ENCODE measurements around the gene CDT1.
"Not testable (repeated sequence)": the region's sequence is repeated elsewhere in the genome, so short reads cannot be mapped to it uniquely, and the experiment has no call there.

CDT1 gene

GRCh38 chr16:88818575-88818874, 14.9 kb downstream of the CDT1 start:
- DNase-seq (ENCODE audit: extremely low read depth, low read depth) = no peak
- TF ChIP-seq CTCF (IDR thresholded peaks at IDR 0.05; ENCODE audit: low read depth, low read length) = no peak

- DNase-seq (ENCODE audit: extremely low read depth, low read depth) = no peak
- no peak for TF ChIP-seq CTCF (IDR thresholded peaks at IDR 0.05; ENCODE audit: low read depth, low read length)
Observed at GRCh38 chr16:88819126-88819525, 15.5 kb downstream of the CDT1 start.

DNA sequence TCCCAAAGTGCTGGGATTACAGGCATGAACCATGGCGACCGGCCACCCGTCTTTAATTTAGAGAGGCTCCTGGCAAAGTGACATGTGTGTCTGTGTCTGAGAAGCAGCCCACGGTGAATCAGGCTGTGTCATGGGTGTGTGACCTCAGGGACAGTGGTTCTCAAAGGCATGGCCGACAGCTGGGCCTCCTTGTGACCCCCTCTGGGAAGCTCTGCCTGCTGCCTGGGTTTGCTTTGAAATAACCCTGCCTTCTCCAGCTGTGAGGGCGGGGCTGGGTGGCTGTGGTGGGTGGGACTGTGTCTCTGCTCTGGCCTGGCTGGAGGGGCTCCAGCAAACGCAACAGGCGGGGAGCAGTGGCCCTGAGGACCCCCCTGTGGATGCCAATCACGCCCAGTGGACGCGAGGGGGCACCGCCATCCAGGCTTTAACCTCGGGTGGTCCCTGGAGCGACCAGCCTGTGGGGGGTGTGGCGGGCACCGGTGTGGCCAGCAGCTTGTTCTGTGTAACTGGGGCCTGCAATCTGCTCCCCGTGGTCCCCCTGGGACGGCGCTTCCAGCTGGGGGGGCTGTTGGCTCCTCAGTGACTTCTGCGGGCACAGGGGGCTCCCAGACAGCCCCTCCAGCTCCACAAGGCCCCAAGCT, 16.9 kb downstream of the CDT1 start:
- no peak for DNase-seq (ENCODE audit: extremely low read depth, low read depth)
- TF ChIP-seq CTCF (IDR thresholded peaks at IDR 0.05; ENCODE audit: low read depth, low read length) = no peak

DNA sequence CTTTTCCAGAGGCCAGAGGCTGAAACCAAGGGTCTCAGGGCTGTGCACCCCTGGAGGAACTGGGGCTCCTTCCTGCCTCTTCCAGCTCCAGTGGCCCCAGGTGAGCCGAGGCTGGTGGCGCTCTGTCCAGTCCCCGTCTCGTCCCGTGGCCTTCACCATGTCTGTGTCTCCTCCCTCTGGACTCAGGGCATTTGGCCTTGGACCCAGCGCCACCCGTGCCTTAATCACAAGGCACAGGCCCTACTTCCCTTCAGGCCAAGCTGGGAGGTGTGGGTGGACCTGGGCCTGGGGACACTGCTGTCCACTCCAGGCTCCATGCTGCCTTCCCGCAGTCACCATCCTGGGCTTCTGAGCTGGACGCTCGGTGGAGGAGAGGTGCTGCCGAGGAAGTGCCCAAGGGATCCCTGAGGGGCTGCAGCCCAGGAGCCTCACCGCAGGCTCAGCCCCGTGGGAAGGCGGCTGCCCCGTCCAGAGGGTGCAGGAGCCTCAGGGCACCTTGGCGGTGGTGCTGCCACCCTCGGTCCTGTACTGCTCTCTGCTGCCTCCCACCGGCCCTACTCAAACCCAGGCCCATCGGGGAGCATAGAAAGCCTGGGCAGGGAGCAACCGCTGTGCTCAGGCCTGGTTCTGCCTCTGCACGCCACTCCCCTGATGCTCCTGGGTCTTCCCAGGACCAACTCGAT, 17.7 kb downstream of the CDT1 start:
- TF ChIP-seq CTCF (IDR thresholded peaks at IDR 0.05; ENCODE audit: low read depth, low read length) = no peak
- no peak for DNase-seq (ENCODE audit: extremely low read depth, low read depth)

GRCh38 chr16:88822281-88823040, 18.9 kb downstream of the CDT1 start:
- DNase-seq (ENCODE audit: extremely low read depth, low read depth) = no peak
- TF ChIP-seq CTCF (IDR thresholded peaks at IDR 0.05; ENCODE audit: low read depth, low read length) = no peak

- not testable (repeated sequence) for DNase-seq (ENCODE audit: extremely low read depth, low read depth)
Observed at GRCh38 chr16:88823646-88824045, 20.1 kb downstream of the CDT1 start.

- no peak for TF ChIP-seq CTCF (IDR thresholded peaks at IDR 0.05; ENCODE audit: low read depth, low read length)
- DNase-seq (ENCODE audit: extremely low read depth, low read depth) = no peak
Observed at GRCh38 chr16:88824256-88825077, 20.9 kb downstream of the CDT1 start.

Data from AG09319 (cell line).